Panc1 (cell line): ENCODE data around the gene KRIT1. TPM values are rescaled to one million over a fixed set of nuclear protein-coding genes. Genes with fewer than 3 reads are reported as not detected.
A peak's percentile ranks its signal among the peaks of the same experiment; 100 is the strongest.

Source experiments
- ATAC-seq: fragments of 200-7000 bp; cut with Tn5 transposase; 2 replicates; pipeline ENCODE4 v1.9.1; 2020; ENCODE audit warnings: mild to moderate bottlenecking, moderate library complexity
- BruUV-seq: library from RNA; stranded (reverse); fragments of 400-500 nt; replicated peaks from 2 replicates; lab custom pipeline; 2021; lab: Mats Ljungman, UMichigan
- CTCF ChIA-PET: fragments of 300-600 bp; sonication (Branson Sonifier 250); formaldehyde crosslinking; loops from one replicate; lab custom pipeline; 2022; ENCODE audit warnings: antibody characterized with exemption; lab: Charles Lee
- POLR2A ChIA-PET: fragments of 300-600 bp; sonication (Branson Sonifier 250); formaldehyde crosslinking; loops from one replicate; lab custom pipeline; 2022; ENCODE audit warnings: antibody characterized with exemption; lab: Charles Lee
- DNase-seq: peaks from one replicate; pipeline ENCODE4 v3.0.0-alpha.2; 2010; ENCODE audit warnings: low read depth, low spot score
- H3K27ac ChIP-seq: 2 replicates; pipeline ENCODE4 v1.5.1; 2011; ENCODE audit warnings: mild to moderate bottlenecking, low read length, inconsistent platforms
- H3K27me3 ChIP-seq: fragments of 200-500 bp; sonication (Bioruptor generic); 2 replicates; pipeline ENCODE4 v1.6.0; 2014; ENCODE audit warnings: low read length, inconsistent platforms; ENCODE audit not compliant: control insufficient read depth, insufficient read depth
- H3K36me3 ChIP-seq: fragments of 200-500 bp; sonication (Bioruptor generic); 2 replicates; pipeline ENCODE4 v1.5.1; 2014; ENCODE audit warnings: inconsistent platforms, mild to moderate bottlenecking, low read length, moderate library complexity; ENCODE audit not compliant: control insufficient read depth, insufficient read depth
- H3K4me1 ChIP-seq: 2 replicates; pipeline ENCODE4 v1.5.1; 2011; ENCODE audit warnings: inconsistent platforms, mild to moderate bottlenecking, low read length, moderate library complexity; ENCODE audit not compliant: control insufficient read depth, insufficient read depth
- H3K4me3 ChIP-seq, 2 experiments: 2 replicates each; pipeline ENCODE4 v1.5.1; 2011 to 2012; ENCODE audit warnings: low read depth in 2 of 2, low read length in 2 of 2, mild to moderate bottlenecking in 2 of 2, inconsistent platforms in 1 of 2, moderate library complexity in 1 of 2
- H3K9me3 ChIP-seq: fragments of 200-500 bp; sonication (Bioruptor generic); 2 replicates; pipeline ENCODE4 v1.5.1; 2014; ENCODE audit warnings: low read depth, mild to moderate bottlenecking, inconsistent platforms, low read length, moderate library complexity; ENCODE audit not compliant: control insufficient read depth, insufficient read depth
- CTCF ChIP-seq: fragments of 450-650 bp; IDR thresholded peaks from 2 replicates; pipeline ENCODE4 v1.5.1; 2017; ENCODE audit warnings: mild to moderate bottlenecking
- POLR2AphosphoS5 ChIP-seq: IDR thresholded peaks from 2 replicates; pipeline ENCODE4 v1.6.1; 2012; ENCODE audit warnings: mild to moderate bottlenecking, low read depth, low read length, moderate library complexity
- REST ChIP-seq, 2 experiments: IDR thresholded peaks; 2 replicates each; pipeline ENCODE4 v1.6.1; 2011 to 2012; ENCODE audit warnings: low read depth in 2 of 2, control low read depth in 1 of 2, low read length in 1 of 2, mild to moderate bottlenecking in 1 of 2, moderate library complexity in 1 of 2; ENCODE audit not compliant: insufficient read depth in 1 of 2
- SIN3A ChIP-seq: IDR thresholded peaks from 2 replicates; pipeline ENCODE4 v1.6.1; 2012; ENCODE audit warnings: low read depth, mild to moderate bottlenecking, low read length, moderate library complexity, borderline replicate concordance; ENCODE audit not compliant: insufficient read depth
- TCF7L2 ChIP-seq: IDR thresholded peaks from 2 replicates; pipeline ENCODE4 v1.6.1; 2011; ENCODE audit warnings: mild to moderate bottlenecking, low read depth, low read length, inconsistent platforms
- in situ Hi-C: cut with HindIII; loops from 2 replicates; pipeline ENCODE4 v1.10.0; 2016; ENCODE audit warnings: low sequenced_read_pairs, low pct_unique_long_range_greater_than_20kb
- intact Hi-C: fragments of 100-400 bp; cut with micrococcal nuclease; formaldehyde crosslinking; loops from one replicate; pipeline ENCODE4 v1.10.0; 2022; ENCODE audit not compliant: unreplicated experiment
- total RNA-seq: library from RNA; stranded (reverse); gene quantifications from one replicate; pipeline ENCODE4 v1.2.1, GENCODE V29; 2021; ENCODE audit not compliant: unreplicated experiment

Gene KRIT1
- total RNA-seq, 1 experiment from 2014 or later, result 50.1 TPM

DNA sequence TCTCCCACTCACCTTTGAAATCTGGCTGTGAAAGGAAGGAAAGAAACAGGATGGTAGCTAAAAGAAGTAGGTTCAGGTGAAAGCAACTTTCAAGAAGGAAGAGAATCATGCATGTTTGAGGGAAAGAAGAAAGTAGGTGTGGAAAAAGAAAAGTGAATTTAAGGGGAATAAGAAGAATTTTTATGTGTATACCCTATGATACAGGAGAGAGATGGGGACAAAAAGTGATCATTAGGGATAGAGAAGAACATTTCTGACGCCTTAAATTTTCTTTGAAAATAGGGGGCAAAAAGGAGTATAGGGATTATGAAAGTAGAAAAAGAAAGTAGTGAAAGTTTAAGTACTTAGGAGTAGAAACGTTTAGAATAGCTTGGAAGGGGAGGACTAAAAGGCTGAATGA is 15.2 kb downstream of the KRIT1 start:
- Histone ChIP-seq H3K4me3 (no peak overlapping the region), H3K27ac (no peak overlapping the region), H3K36me3 (peaks cover 20% of the 10 kb centered on the region; the same call in 1 of the 2 replicates), H3K4me1 (no peaks in the 10 kb centered on the region), H3K27me3 (no peaks in the 10 kb centered on the region), H3K9me3 (no peaks in the 10 kb centered on the region)
- no TSS peak for BruUV-seq
- ChIA-PET CTCF (no interaction called here), POLR2A (no interaction called here)
- DNase-seq (no peak), ATAC-seq (no peak)
- TF ChIP-seq REST (IDR thresholded peaks at IDR 0.05; ENCODE audit: insufficient read depth in 1 of 2, low read depth in 2 of 2, low read length in 1 of 2) (no peak), POLR2AphosphoS5 (no peak), SIN3A (no peak), TCF7L2 (no peak), CTCF (no peak)
- in situ Hi-C loops, result no loop called here
- intact Hi-C loops, result no loop called here

- TF ChIP-seq SIN3A, result no peak
- no peak for DNase-seq
- ATAC-seq, result no peak
- Histone ChIP-seq H3K4me3 (no peak overlapping the region), H3K36me3 (peaks cover 20% of the 10 kb centered on the region; the same call in 1 of the 2 replicates), H3K27me3 (no peaks in the 10 kb centered on the region), H3K4me1 (no peaks in the 10 kb centered on the region), H3K27ac (no peak overlapping the region), H3K9me3 (no peaks in the 10 kb centered on the region)
- intact Hi-C loops, result no loop called here
- in situ Hi-C loops, result no loop called here
- POLR2A ChIA-PET, result interaction anchor here (0.6 kb wide), 1 partner anchor 17 kb away, joined by 3 read pairs; the partner anchor contains the start of genes ANKIB1 and KRIT1
- CTCF ChIA-PET, result no interaction called here
- TSS peak; percentile 20 for BruUV-seq
Measured at GRCh38 chr7:92228742-92229141, 17.0 kb downstream of the KRIT1 start.

DNA sequence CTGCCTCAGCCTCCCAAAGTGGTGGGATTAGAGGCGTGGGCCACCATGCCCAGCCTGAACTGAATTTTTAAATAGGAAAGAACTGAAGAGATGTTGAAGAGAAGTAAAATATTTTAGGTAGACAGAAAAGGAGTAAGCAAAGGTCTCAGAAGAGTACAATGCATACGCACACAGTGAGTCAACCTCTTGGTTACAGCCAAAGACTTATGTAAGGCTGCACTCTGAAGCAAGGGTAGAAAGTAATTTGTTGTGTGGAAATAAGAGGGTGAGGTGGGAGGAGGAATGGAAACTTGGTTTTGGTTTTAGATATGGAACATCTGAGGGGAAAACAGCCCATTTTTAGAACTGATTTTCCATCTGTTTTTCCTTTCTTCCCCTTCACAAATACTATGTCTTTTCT is 17.6 kb downstream of the KRIT1 start:
- intact Hi-C loops, result no loop called here
- POLR2A ChIA-PET, result no interaction called here
- no peak for TF ChIP-seq TCF7L2
- TF ChIP-seq REST (IDR thresholded peaks at IDR 0.05; ENCODE audit: insufficient read depth in 1 of 2, low read depth in 2 of 2, low read length in 1 of 2), result no peak
- TF ChIP-seq SIN3A, result no peak
- no TSS peak for BruUV-seq
- in situ Hi-C loops, result no loop called here
- no peak overlapping the region for H3K27ac ChIP-seq
- no peaks in the 10 kb centered on the region for H3K4me1 ChIP-seq
- CTCF ChIA-PET, result no interaction called here
- ATAC-seq, result no peak
- no peak for DNase-seq
- no peaks in the 10 kb centered on the region for H3K27me3 ChIP-seq
- peaks cover 23% of the 10 kb centered on the region; the same call in 1 of the 2 replicates for H3K36me3 ChIP-seq
- no peak overlapping the region for H3K4me3 ChIP-seq
- no peaks in the 10 kb centered on the region for H3K9me3 ChIP-seq
